SK-N-SH (cell line): ENCODE measurements around the gene OSBPL2. TPM values are rescaled to one million over a fixed set of nuclear protein-coding genes. Genes with fewer than 3 reads are reported as not detected.

Source experiments
- CTCF ChIA-PET: fragments of 300-600, 350-600 bp; formaldehyde crosslinking; extraction: SDS; loops from one replicate; lab custom pipeline; 2021; lab: Yijun Ruan, JAX
- POLR2A ChIA-PET: fragments of 350-600 bp; sonication (Branson Sonifier 250); formaldehyde crosslinking; extraction: SDS; loops from one replicate; lab custom pipeline; 2020; ENCODE audit warnings: antibody characterized with exemption, inconsistent platforms; lab: Yijun Ruan, JAX
- DNase-seq: peaks from one replicate; pipeline ENCODE4 v3.0.0; 2012
- H2AFZ ChIP-seq: fragments of 200-600 bp; sonication (generic); 2 replicates; pipeline ENCODE4 v1.8.1; 2016; ENCODE audit warnings: antibody characterized with exemption, mild to moderate bottlenecking, low read depth
- H3F3A ChIP-seq: fragments of 200-600 bp; sonication (generic); replicated peaks from 2 replicates; pipeline ENCODE3; 2016; ENCODE audit warnings: antibody characterized with exemption, mild to moderate bottlenecking; ENCODE audit not compliant: insufficient read depth
- H3K27ac ChIP-seq, 2 experiments: fragments of 200-500 bp in 1 of 2; fragments of 200-600 bp in 1 of 2; sonication (Bioruptor generic) in 1 of 2; sonication (generic), shearing (Covaris generic) in 1 of 2; 2 replicates each; pipeline versions ENCODE4 v1.5.1 to v1.6.1; 2014 to 2016; ENCODE audit warnings: low read depth in 2 of 2, inconsistent platforms in 1 of 2, low read length in 1 of 2, mild to moderate bottlenecking in 1 of 2, mixed read lengths in 1 of 2
- H3K27me3 ChIP-seq: fragments of 200-600 bp; sonication (generic), shearing (Covaris generic); 2 replicates; pipeline ENCODE4 v1.6.1; 2016; ENCODE audit warnings: mixed run types; ENCODE audit not compliant: insufficient read depth
- H3K36me3 ChIP-seq, 2 experiments: fragments of 200-500 bp in 1 of 2; fragments of 200-600 bp in 1 of 2; sonication (Bioruptor generic) in 1 of 2; sonication (generic) in 1 of 2; replicated peaks in 1 of 2; 2 replicates each; pipeline versions ENCODE3 to v1.5.1; 2014 to 2016; ENCODE audit warnings: low read length in 1 of 2, mild to moderate bottlenecking in 1 of 2; ENCODE audit not compliant: insufficient read depth in 2 of 2, control insufficient read depth in 1 of 2
- H3K4me1 ChIP-seq, 2 experiments: fragments of 200-500 bp in 1 of 2; fragments of 200-600 bp in 1 of 2; sonication (Bioruptor generic) in 1 of 2; sonication (generic), shearing (Covaris generic) in 1 of 2; 2 replicates each; pipeline versions ENCODE4 v1.5.1 to v1.6.1; 2014 to 2016; ENCODE audit warnings: low read depth in 1 of 2, low read length in 1 of 2, mixed run types in 1 of 2; ENCODE audit not compliant: insufficient read depth in 2 of 2, control insufficient read depth in 1 of 2
- H3K4me2 ChIP-seq: fragments of 200-600 bp; sonication (generic), shearing (Covaris generic); 2 replicates; pipeline ENCODE4 v1.6.1; 2017; ENCODE audit warnings: mixed run types
- H3K4me3 ChIP-seq, 2 experiments: fragments of 200-500 bp in 1 of 2; fragments of 200-600 bp in 1 of 2; sonication (Bioruptor generic) in 1 of 2; sonication (generic), shearing (Covaris generic) in 1 of 2; 2 replicates each; pipeline versions ENCODE4 v1.5.1 to v1.8.1; 2014 to 2016; ENCODE audit warnings: low read depth in 2 of 2, inconsistent platforms in 1 of 2, low read length in 1 of 2, mild to moderate bottlenecking in 1 of 2, mixed read lengths in 1 of 2, moderate library complexity in 1 of 2
- H3K79me2 ChIP-seq: fragments of 200-600 bp; sonication (generic); 2 replicates; pipeline ENCODE4 v1.8.1; 2017; ENCODE audit warnings: mild to moderate bottlenecking; ENCODE audit not compliant: insufficient read depth
- H3K9ac ChIP-seq: fragments of 200-600 bp; sonication (generic); 2 replicates; pipeline ENCODE4 v1.6.1; 2017; ENCODE audit warnings: mixed run types
- H3K9me2 ChIP-seq: fragments of 200-600 bp; sonication (generic); 2 replicates; pipeline ENCODE4 v1.6.1; 2017; ENCODE audit warnings: mixed run types
- H3K9me3 ChIP-seq: fragments of 200-600 bp; sonication (generic); 2 replicates; pipeline ENCODE4 v1.6.1; 2017; ENCODE audit warnings: mixed run types, mild to moderate bottlenecking, moderate library complexity
- H4K20me1 ChIP-seq: fragments of 200-600 bp; sonication (generic); 2 replicates; pipeline ENCODE4 v1.6.1; 2017; ENCODE audit warnings: mild to moderate bottlenecking, mixed run types; ENCODE audit not compliant: insufficient read depth
- CHD2 ChIP-seq: fragments of 150-350 bp; IDR thresholded peaks from 2 replicates; pipeline ENCODE4 v1.6.1; 2018; ENCODE audit warnings: low read length; ENCODE audit not compliant: partially characterized antibody
- ELF1 ChIP-seq: IDR thresholded peaks from 2 replicates; pipeline ENCODE4 v1.4.0; 2012
- EP300 ChIP-seq, 2 experiments: IDR thresholded peaks; 2 replicates each; pipeline versions ENCODE4 v1.4.0 to v1.6.1; 2012; ENCODE audit warnings: borderline replicate concordance in 1 of 2, low read depth in 1 of 2, low read length in 1 of 2
- EZH2phosphoT487 ChIP-seq: fragments of 200-600 bp; sonication (generic); IDR thresholded peaks from 2 replicates; pipeline ENCODE4 v1.6.1; 2017; ENCODE audit warnings: low read depth, mixed run types, mild to moderate bottlenecking, antibody characterized with exemption, moderate library complexity, borderline replicate concordance
- FOXJ3 ChIP-seq: sonication (generic); formaldehyde crosslinking; IDR thresholded peaks from 2 replicates; pipeline ENCODE4 v1.5.1; 2020; ENCODE audit warnings: mild to moderate bottlenecking, missing genetic modification reagents
- FOXM1 ChIP-seq: IDR thresholded peaks from 2 replicates; pipeline ENCODE4 v1.4.0; 2012; ENCODE audit warnings: low read depth, mild to moderate bottlenecking
- POLR2AphosphoS5 ChIP-seq: IDR thresholded peaks from 2 replicates; pipeline ENCODE4 v1.6.1; 2012; ENCODE audit warnings: low read depth, low read length
- RCOR1 ChIP-seq: fragments of 150-350 bp; IDR thresholded peaks from 2 replicates; pipeline ENCODE4 v1.6.1; 2017; ENCODE audit warnings: antibody characterized with exemption, low read length
- SIN3A ChIP-seq: IDR thresholded peaks from 2 replicates; pipeline ENCODE4 v1.6.1; 2012; ENCODE audit warnings: low read depth, mild to moderate bottlenecking, low read length, moderate library complexity, borderline replicate concordance
- WGBS: methylation state at CpG from one replicate; pipeline ENCODE4 v1.1.6; 2017; ENCODE audit warnings: low lambda C conversion rate; 5-methylcytosine and 5-hydroxymethylcytosine counted together
- polyA plus RNA-seq, 3 experiments: library from polyadenylated mRNA; depleted of rRNA; stranded (reverse); fragments of >200 nt; gene quantifications; 2 replicates each; pipeline ENCODE4 v1.2.3, GENCODE V29; 2012
- TF ChIP-seq, protein P1 (sequence below): IDR thresholded peaks from 2 replicates; pipeline ENCODE4 v1.6.1; 2012; ENCODE audit warnings: mild to moderate bottlenecking, low read depth, low read length, moderate library complexity
- TF ChIP-seq, protein P2 (sequence below): fragments of 200-600 bp; sonication (generic); IDR thresholded peaks from 2 replicates; pipeline ENCODE4 v1.6.1; 2017; ENCODE audit warnings: antibody characterized with exemption, mild to moderate bottlenecking, moderate library complexity
- TF ChIP-seq, protein P3 (sequence below): IDR thresholded peaks from 2 replicates; pipeline ENCODE4 v1.4.0; 2012; ENCODE audit warnings: low read depth, borderline replicate concordance
- TF ChIP-seq, protein P4 (sequence below): IDR thresholded peaks from 2 replicates; pipeline ENCODE4 v1.4.0; 2012; ENCODE audit warnings: low read depth, borderline replicate concordance

The OSBPL2 gene
- polyA plus RNA-seq, 1 of the 3 experiments (the other 2 are of a cell fraction) = 17.7 TPM

DNA sequence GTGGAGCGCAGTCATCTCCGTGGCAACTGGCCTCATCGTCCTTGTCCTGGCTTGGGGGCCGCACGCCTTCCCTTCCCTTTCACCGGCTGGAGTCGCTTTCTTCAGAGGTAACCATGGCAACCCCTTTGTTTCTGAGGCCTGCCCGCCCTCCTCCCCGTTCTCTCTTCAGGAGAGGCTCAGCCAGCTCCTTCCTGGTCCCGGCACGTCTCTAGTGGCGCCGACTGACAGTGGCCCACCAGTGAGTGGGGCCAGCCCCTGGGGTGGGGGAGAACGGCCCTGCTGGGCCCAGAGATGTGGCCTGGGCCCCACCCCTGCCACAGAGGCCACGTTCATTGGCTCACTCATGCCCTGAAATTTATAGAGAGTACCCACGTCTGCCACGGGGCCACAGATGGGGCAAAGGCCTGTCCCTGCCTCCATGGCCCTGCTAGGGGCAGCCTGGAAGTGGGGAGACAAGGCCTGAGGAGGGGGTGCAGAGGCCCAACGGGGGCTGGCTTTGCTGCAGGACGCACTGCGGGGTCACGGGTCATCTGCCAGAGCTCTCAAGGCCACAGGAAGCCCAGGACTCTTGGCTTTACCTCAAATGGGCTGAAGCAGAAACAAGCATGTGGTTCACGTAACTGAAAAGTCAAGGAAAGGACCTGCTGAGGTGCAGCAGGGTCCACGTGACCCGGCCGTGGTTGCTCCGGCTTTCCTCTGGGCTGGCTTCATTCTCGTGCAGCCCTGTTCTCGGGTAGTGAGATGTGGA is 1.4 kb upstream of the OSBPL2 start (continued):
- TF ChIP-seq, protein P1, sequence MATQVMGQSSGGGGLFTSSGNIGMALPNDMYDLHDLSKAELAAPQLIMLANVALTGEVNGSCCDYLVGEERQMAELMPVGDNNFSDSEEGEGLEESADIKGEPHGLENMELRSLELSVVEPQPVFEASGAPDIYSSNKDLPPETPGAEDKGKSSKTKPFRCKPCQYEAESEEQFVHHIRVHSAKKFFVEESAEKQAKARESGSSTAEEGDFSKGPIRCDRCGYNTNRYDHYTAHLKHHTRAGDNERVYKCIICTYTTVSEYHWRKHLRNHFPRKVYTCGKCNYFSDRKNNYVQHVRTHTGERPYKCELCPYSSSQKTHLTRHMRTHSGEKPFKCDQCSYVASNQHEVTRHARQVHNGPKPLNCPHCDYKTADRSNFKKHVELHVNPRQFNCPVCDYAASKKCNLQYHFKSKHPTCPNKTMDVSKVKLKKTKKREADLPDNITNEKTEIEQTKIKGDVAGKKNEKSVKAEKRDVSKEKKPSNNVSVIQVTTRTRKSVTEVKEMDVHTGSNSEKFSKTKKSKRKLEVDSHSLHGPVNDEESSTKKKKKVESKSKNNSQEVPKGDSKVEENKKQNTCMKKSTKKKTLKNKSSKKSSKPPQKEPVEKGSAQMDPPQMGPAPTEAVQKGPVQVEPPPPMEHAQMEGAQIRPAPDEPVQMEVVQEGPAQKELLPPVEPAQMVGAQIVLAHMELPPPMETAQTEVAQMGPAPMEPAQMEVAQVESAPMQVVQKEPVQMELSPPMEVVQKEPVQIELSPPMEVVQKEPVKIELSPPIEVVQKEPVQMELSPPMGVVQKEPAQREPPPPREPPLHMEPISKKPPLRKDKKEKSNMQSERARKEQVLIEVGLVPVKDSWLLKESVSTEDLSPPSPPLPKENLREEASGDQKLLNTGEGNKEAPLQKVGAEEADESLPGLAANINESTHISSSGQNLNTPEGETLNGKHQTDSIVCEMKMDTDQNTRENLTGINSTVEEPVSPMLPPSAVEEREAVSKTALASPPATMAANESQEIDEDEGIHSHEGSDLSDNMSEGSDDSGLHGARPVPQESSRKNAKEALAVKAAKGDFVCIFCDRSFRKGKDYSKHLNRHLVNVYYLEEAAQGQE = no peak
- no peak for TF ChIP-seq EZH2phosphoT487
- TF ChIP-seq EP300 (IDR thresholded peaks at IDR 0.05; ENCODE audit: borderline replicate concordance in 1 of 2, low read depth in 1 of 2, low read length in 1 of 2) = no peak
- TF ChIP-seq, protein P2, sequence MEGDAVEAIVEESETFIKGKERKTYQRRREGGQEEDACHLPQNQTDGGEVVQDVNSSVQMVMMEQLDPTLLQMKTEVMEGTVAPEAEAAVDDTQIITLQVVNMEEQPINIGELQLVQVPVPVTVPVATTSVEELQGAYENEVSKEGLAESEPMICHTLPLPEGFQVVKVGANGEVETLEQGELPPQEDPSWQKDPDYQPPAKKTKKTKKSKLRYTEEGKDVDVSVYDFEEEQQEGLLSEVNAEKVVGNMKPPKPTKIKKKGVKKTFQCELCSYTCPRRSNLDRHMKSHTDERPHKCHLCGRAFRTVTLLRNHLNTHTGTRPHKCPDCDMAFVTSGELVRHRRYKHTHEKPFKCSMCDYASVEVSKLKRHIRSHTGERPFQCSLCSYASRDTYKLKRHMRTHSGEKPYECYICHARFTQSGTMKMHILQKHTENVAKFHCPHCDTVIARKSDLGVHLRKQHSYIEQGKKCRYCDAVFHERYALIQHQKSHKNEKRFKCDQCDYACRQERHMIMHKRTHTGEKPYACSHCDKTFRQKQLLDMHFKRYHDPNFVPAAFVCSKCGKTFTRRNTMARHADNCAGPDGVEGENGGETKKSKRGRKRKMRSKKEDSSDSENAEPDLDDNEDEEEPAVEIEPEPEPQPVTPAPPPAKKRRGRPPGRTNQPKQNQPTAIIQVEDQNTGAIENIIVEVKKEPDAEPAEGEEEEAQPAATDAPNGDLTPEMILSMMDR = no peak

DNA sequence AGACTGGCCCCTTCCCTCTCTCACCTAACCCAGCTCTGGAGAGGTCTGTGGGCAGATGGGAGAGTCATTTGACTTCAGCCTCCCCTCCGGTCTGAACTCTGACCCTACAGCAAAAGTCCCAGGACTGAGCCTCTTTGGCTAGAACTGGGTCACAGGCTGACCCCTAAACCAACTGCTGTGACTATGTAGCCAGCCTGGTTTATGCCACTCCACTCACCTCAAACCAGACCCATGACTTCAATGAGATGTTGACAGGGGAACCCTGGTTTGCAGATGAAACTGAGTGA is 864 bp upstream of the OSBPL2 start:
- peaks cover 0 to 5% of the 10 kb centered on the region in 2 experiments for H3K36me3 ChIP-seq
- H3K4me1 ChIP-seq = peaks cover 5 to 37% of the 10 kb centered on the region in 2 experiments; a peak in 1 of 4 replicates
- H3K9me2 ChIP-seq = no peaks in the 10 kb centered on the region
- POLR2A ChIA-PET = no interaction called here
- WGBS = 80% methylated on average over 1 of the region's 1 CpG
- no peaks in the 10 kb centered on the region for H3K27me3 ChIP-seq
- no peaks in the 10 kb centered on the region for H3K9me3 ChIP-seq
- H2AFZ ChIP-seq = 0 out of 2 replicates have a peak overlapping the region, but pooled peaks have one; percentile 38
- peak overlapping the region; percentile 66 to 68; a peak in 3 of 4 replicates for H3K4me3 ChIP-seq
- CTCF ChIA-PET = interaction anchor here (1.6 kb wide), 1 partner anchor 145 kb away, joined by 6 read pairs; no protein-coding TSS in a partner anchor
- no peaks in the 10 kb centered on the region for H3F3A ChIP-seq
- H3K4me2 ChIP-seq = peak overlapping the region; percentile 75
- no peak for DNase-seq
- no peak overlapping the region for H3K27ac ChIP-seq
- peaks cover 31% of the 10 kb centered on the region for H4K20me1 ChIP-seq
- H3K9ac ChIP-seq = no peak overlapping the region
- H3K79me2 ChIP-seq = peaks cover 38% of the 10 kb centered on the region
- no peak for TF ChIP-seq RCOR1
- no peak for TF ChIP-seq POLR2AphosphoS5
- no peak for TF ChIP-seq CHD2
- no peak for TF ChIP-seq FOXM1
- TF ChIP-seq EZH2phosphoT487 = no peak
- TF ChIP-seq, protein P2 = no peak
- TF ChIP-seq, protein P3, sequence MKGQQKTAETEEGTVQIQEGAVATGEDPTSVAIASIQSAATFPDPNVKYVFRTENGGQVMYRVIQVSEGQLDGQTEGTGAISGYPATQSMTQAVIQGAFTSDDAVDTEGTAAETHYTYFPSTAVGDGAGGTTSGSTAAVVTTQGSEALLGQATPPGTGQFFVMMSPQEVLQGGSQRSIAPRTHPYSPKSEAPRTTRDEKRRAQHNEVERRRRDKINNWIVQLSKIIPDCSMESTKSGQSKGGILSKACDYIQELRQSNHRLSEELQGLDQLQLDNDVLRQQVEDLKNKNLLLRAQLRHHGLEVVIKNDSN = no peak
- TF ChIP-seq SIN3A = no peak
- TF ChIP-seq, protein P4, sequence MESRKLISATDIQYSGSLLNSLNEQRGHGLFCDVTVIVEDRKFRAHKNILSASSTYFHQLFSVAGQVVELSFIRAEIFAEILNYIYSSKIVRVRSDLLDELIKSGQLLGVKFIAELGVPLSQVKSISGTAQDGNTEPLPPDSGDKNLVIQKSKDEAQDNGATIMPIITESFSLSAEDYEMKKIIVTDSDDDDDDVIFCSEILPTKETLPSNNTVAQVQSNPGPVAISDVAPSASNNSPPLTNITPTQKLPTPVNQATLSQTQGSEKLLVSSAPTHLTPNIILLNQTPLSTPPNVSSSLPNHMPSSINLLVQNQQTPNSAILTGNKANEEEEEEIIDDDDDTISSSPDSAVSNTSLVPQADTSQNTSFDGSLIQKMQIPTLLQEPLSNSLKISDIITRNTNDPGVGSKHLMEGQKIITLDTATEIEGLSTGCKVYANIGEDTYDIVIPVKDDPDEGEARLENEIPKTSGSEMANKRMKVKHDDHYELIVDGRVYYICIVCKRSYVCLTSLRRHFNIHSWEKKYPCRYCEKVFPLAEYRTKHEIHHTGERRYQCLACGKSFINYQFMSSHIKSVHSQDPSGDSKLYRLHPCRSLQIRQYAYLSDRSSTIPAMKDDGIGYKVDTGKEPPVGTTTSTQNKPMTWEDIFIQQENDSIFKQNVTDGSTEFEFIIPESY = no peak
- TF ChIP-seq, protein P1 = no peak
- no peak for TF ChIP-seq FOXJ3 (CRISPR knock-in tag)
- TF ChIP-seq ELF1 = no peak
